ENCODE results near the gene TPSD1. TPM values are rescaled to one million over a fixed set of nuclear protein-coding genes. Genes with fewer than 3 reads are reported as not detected.

TPSD1 gene
- total and polyA plus RNA-seq, 2 experiments from 2014 or later, result 0.17 TPM; not detected in 1

- no peak for TF ChIP-seq ZNF462 (CRISPR knock-in tag; IDR thresholded peaks at IDR 0.05)
These were observed 49.5 kb upstream of the TPSD1 start (continued) for GRCh38 chr16:1206326-1206725.

- Histone ChIP-seq H3K27ac (ENCODE audit: low read depth) (no peak overlapping the region), H3K4me1 (ENCODE audit: insufficient read depth) (no peaks in the 10 kb centered on the region), H3K79me2 (replicated peaks; ENCODE audit: insufficient read depth) (no peaks in the 10 kb centered on the region), H4K20me1 (replicated peaks; ENCODE audit: insufficient read depth) (no peaks in the 10 kb centered on the region), H3K4me2 (no peak overlapping the region), H3K9me2 (ENCODE audit: insufficient read depth) (no peaks in the 10 kb centered on the region), H3K27me3 (ENCODE audit: insufficient read depth) (no peaks in the 10 kb centered on the region), H3K36me3 (ENCODE audit: insufficient read depth) (no peaks in the 10 kb centered on the region), H3F3A (replicated peaks; ENCODE audit: low read depth) (no peaks in the 10 kb centered on the region), H2AFZ (no peak overlapping the region), H3K4me3 (no peak overlapping the region)
- DNase-seq (ENCODE audit: low spot score) (no peak), ATAC-seq (no peak)
- H3K36me3 Mint-ChIP-seq (ENCODE audit: low read depth), result peaks cover 3% of the 10 kb centered on the region; the same call in 1 of the 3 replicates
- H3K27me3 Mint-ChIP-seq (ENCODE audit: insufficient read depth, low read depth, poor library complexity), result peaks cover 19% of the 10 kb centered on the region
- no peak overlapping the region for H3K4me3 Mint-ChIP-seq
- no peak overlapping the region for H3K27ac Mint-ChIP-seq
- H3K9me3 Mint-ChIP-seq, result no peaks in the 10 kb centered on the region
- H3K4me1 Mint-ChIP-seq, result no peaks in the 10 kb centered on the region
- TF ChIP-seq EZH2 (IDR thresholded peaks at IDR 0.05; ENCODE audit: low read depth, unreplicated experiment) (no peak), EZH2phosphoT487 (IDR thresholded peaks at IDR 0.05; ENCODE audit: unreplicated experiment) (no peak), CTCF (conservative IDR thresholded peaks at IDR 0.05; ENCODE audit: low read depth in 2 of 2) (no peak), ETS1 (IDR thresholded peaks at IDR 0.05) (no peak), ZNF462 (CRISPR knock-in tag; IDR thresholded peaks at IDR 0.05) (no peak), STAT1 (IDR thresholded peaks at IDR 0.05; ENCODE audit: unreplicated experiment) (no peak), NANOG (IDR thresholded peaks at IDR 0.05; ENCODE audit: borderline replicate concordance) (no peak)
These were observed 49.1 kb upstream of the TPSD1 start for GRCh38 chr16:1206786-1207185.
